ENCODE data around the gene DHRS13.

The DHRS13 gene

DNA sequence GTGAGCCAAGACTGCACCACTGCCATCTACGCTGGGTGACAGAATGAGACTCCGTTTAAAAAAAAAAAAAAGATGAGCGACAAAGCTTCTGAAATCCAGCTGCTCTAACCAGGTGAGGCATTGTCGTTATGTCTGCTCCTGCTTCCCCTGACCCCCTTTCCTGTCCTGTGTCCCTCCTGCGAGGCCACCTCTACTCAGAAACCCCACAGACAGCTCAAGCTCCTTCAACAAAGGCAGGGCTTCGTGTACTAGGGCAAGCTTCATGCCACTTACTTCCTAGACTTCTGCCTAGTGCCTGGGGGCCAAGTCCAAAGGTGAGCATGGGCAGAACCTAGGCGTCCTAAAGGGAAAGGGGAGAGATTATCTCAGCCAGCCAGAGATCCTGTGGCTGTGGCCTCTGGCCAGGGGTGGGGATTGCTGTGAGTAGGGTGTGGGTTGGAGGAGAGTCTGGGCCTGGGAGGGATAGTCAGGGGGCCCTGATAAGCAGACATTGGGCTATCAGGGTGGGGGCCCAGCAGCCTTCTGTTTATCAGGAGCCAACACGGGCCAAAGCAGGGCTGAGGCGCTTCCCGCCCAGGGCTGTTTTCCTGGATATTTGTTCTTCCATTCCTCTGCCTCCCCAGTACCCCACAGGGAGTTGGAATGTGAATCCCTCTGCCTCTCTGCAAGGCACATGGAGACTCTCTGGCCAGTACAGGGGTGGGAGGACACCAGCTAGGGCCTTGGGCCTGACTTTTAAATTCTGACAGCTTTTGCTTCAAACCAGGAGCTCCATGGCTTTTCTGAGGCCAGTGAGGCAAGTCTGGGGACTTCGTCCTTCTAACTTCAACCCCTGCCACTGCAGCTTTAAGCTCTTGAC lies 37.7 kb downstream of the DHRS13 start:
- H3K9ac ChIP-seq (ENCODE audit: insufficient read length, low read depth) = no peak overlapping the region
- DNase-seq (ENCODE audit: low read depth, low spot score) = no peak

DNA sequence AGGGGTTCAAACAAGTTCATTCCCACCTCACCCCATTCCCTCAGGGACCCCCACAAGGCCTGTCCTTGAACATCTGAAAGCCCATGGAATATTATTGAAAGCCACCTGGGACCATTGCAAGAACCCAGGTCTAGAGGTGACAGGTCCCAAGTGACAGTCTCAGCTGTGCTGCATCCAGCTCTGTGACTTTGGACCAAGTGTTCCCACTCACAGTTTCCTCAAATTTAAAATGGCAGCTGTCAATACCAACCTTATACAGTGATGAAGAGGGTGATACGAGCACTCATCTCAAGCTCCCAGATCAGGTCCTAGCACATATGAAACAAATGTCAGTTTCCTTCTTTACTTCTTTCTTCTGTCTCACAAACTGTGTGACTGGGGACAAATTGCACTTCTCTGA lies 38.9 kb downstream of the DHRS13 start:
- Histone ChIP-seq H3K4me1 (ENCODE audit: insufficient read depth, insufficient read length) (peaks cover 6% of the 10 kb centered on the region), H3K36me3 (ENCODE audit: insufficient read depth, insufficient read length, low read length) (peaks cover 21% of the 10 kb centered on the region), H3K9ac (ENCODE audit: insufficient read length, low read depth) (no peak overlapping the region), H3K4me3 (ENCODE audit: insufficient read length, low read depth) (no peak overlapping the region), H3K9me3 (ENCODE audit: insufficient read depth, low read length) (no peaks in the 10 kb centered on the region), H3K27me3 (ENCODE audit: insufficient read depth, insufficient read length) (no peaks in the 10 kb centered on the region)
- TF ChIP-seq YY1 (IDR thresholded peaks at IDR 0.05; ENCODE audit: insufficient read depth, insufficient read length) (no peak), ZNF274 (IDR thresholded peaks at IDR 0.05; ENCODE audit: low read depth, low read length) (no peak), SUZ12 (IDR thresholded peaks at IDR 0.05; ENCODE audit: extremely low read depth, insufficient read depth, insufficient read length) (no peak)
- DNase-seq (ENCODE audit: low read depth, low spot score) = no peak

More for the DNA sequence above, 37.7 kb downstream of the DHRS13 start:
- Histone ChIP-seq H3K9me3 (ENCODE audit: insufficient read depth, low read length) (no peaks in the 10 kb centered on the region), H3K36me3 (ENCODE audit: insufficient read depth, insufficient read length, low read length) (peaks cover 13% of the 10 kb centered on the region), H3K27me3 (ENCODE audit: insufficient read depth, insufficient read length) (no peaks in the 10 kb centered on the region), H3K4me1 (ENCODE audit: insufficient read depth, insufficient read length) (peaks cover 6% of the 10 kb centered on the region), H3K4me3 (ENCODE audit: insufficient read length, low read depth) (no peak overlapping the region)
- TF ChIP-seq SUZ12 (IDR thresholded peaks at IDR 0.05; ENCODE audit: extremely low read depth, insufficient read depth, insufficient read length) (no peak), ZNF274 (IDR thresholded peaks at IDR 0.05; ENCODE audit: low read depth, low read length) (no peak), YY1 (IDR thresholded peaks at IDR 0.05; ENCODE audit: insufficient read depth, insufficient read length) (no peak)

DNA sequence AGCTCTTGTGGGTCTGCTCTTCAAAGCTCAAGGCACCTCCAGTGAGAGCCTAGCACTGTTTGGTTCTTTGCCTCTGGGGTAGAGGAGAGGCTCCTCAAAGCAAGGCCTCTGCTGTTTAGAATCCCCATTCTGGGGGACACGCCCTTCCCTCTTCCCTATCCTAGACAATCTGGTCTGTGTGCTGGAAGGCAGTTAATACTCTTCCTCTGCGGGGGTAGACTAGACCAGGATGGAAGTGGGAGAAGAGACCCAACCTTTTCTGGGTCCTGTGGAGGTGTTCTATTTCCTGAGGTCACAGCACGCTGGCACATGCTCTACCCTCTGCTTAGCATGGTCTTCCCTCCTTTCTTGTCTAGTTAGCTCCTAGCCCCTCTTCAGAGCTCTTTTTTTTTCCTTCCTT lies 40.3 kb downstream of the DHRS13 start:
- no peak for DNase-seq (ENCODE audit: low read depth, low spot score)
- H3K9me3 ChIP-seq (ENCODE audit: insufficient read depth, low read length) = no peaks in the 10 kb centered on the region
- H3K9ac ChIP-seq (ENCODE audit: insufficient read length, low read depth) = no peak overlapping the region
- TF ChIP-seq SUZ12 (IDR thresholded peaks at IDR 0.05; ENCODE audit: extremely low read depth, insufficient read depth, insufficient read length) (no peak), ZNF274 (IDR thresholded peaks at IDR 0.05; ENCODE audit: low read depth, low read length) (no peak), YY1 (IDR thresholded peaks at IDR 0.05; ENCODE audit: insufficient read depth, insufficient read length) (no peak)
- peaks cover 6% of the 10 kb centered on the region for H3K4me1 ChIP-seq (ENCODE audit: insufficient read depth, insufficient read length)
- no peaks in the 10 kb centered on the region for H3K27me3 ChIP-seq (ENCODE audit: insufficient read depth, insufficient read length)
- peaks cover 35% of the 10 kb centered on the region for H3K36me3 ChIP-seq (ENCODE audit: insufficient read depth, insufficient read length, low read length)
- H3K4me3 ChIP-seq (ENCODE audit: insufficient read length, low read depth) = no peak overlapping the region

DNA sequence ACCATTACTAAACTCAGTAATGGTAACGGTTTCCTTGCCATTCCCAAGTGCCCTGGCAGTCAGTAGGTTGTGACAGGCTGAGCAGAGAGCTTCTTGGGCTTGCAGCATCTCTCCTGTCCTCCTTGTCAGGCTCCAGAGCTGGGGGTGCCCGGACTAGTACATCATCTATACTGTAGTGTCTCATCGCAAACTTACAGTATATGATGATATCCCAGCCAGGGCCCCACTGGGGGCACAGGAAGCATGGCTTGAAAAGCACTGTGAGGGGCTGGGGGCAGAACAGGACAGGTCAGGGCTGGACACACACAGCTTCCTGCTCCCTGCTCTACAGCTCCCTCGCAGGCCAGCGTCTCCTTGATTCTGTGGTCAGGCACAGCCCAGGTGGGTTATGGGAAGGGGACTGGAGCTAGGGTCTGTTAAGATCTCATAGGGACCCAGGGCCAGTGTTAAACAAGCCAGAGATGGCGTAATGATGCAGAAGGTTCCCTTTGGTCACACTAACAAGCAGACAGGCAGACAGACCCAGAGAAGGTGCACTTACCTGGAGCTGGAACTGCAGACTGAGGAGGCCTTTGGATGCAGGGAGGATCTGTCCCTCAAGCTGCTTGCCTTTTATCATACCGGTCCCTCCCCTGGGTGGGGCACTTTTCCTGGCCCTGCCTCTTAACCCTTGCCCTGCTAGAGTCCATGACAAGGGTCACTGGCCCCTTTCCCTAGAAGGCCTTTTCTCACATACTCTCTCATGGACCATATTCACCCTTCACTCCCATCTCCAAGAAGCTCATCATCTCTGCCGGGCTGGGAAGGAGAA lies 41.3 kb downstream of the DHRS13 start:
- no peak for DNase-seq (ENCODE audit: low read depth, low spot score)
- Histone ChIP-seq H3K4me3 (ENCODE audit: insufficient read length, low read depth) (no peak overlapping the region), H3K9ac (ENCODE audit: insufficient read length, low read depth) (no peak overlapping the region), H3K9me3 (ENCODE audit: insufficient read depth, low read length) (no peaks in the 10 kb centered on the region), H3K36me3 (ENCODE audit: insufficient read depth, insufficient read length, low read length) (peaks cover 36% of the 10 kb centered on the region), H3K4me1 (ENCODE audit: insufficient read depth, insufficient read length) (peaks cover 6% of the 10 kb centered on the region), H3K27me3 (ENCODE audit: insufficient read depth, insufficient read length) (no peaks in the 10 kb centered on the region)
- no peak for TF ChIP-seq YY1 (IDR thresholded peaks at IDR 0.05; ENCODE audit: insufficient read depth, insufficient read length)
- TF ChIP-seq ZNF274 (IDR thresholded peaks at IDR 0.05; ENCODE audit: low read depth, low read length) = no peak
- no peak for TF ChIP-seq SUZ12 (IDR thresholded peaks at IDR 0.05; ENCODE audit: extremely low read depth, insufficient read depth, insufficient read length)

DNA sequence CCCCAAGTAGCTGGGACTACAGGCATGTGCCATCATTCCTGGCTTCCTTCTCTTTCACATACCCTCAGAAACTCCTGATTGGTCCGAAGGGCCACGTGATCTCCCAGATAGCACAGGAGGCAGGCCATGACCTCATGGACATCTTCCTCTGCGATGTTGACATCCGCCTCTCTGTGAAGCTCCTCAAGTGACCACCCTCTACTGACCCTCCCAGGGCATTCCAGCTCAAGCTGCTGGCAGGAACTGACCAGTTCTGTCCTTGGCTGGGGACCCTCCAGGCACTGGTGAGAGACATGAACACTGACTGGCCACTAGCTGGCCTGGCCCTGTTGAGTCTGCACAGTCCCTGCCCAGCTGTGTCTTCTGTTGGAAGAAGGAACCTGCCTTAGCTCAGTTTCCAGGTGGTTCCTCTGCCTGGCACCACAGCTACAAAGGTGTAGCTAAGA lies 42.5 kb downstream of the DHRS13 start:
- no peak overlapping the region for H3K9ac ChIP-seq (ENCODE audit: insufficient read length, low read depth)
- DNase-seq (ENCODE audit: low read depth, low spot score) = no peak
- peaks cover 41% of the 10 kb centered on the region for H3K36me3 ChIP-seq (ENCODE audit: insufficient read depth, insufficient read length, low read length)
- no peaks in the 10 kb centered on the region for H3K27me3 ChIP-seq (ENCODE audit: insufficient read depth, insufficient read length)
- H3K9me3 ChIP-seq (ENCODE audit: insufficient read depth, low read length) = no peaks in the 10 kb centered on the region
- H3K4me3 ChIP-seq (ENCODE audit: insufficient read length, low read depth) = no peak overlapping the region
- peaks cover 3% of the 10 kb centered on the region for H3K4me1 ChIP-seq (ENCODE audit: insufficient read depth, insufficient read length)
- TF ChIP-seq ZNF274 (IDR thresholded peaks at IDR 0.05; ENCODE audit: low read depth, low read length) (no peak), YY1 (IDR thresholded peaks at IDR 0.05; ENCODE audit: insufficient read depth, insufficient read length) (no peak), SUZ12 (IDR thresholded peaks at IDR 0.05; ENCODE audit: extremely low read depth, insufficient read depth, insufficient read length) (no peak)

DNA sequence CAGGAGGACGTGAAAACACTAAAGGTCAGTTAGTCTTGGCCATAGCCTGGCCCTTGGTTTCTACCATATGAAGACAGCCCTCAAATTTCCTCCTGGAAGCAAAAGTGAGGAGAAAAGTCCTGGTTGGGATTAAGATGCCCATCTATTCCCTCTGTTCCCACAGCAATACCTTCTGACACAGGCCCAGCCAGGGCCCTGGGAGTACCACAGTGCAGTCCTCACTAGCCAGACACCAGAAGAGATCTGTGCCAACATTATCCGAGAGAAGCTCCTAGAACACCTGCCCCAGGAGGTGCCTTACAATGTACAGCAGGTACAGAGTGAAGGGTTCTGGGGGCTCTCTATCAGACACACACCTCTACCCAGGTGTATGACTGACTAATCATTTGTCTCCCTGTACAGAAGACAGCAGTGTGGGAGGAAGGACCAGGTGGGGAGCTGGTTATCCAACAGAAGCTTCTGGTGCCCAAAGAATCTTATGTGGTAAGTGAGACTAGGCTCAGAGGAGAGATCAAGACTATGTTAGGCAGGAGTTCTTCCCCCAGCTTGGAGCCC lies 44.0 kb downstream of the DHRS13 start:
- Histone ChIP-seq H3K36me3 (ENCODE audit: insufficient read depth, insufficient read length, low read length) (peaks cover 41% of the 10 kb centered on the region), H3K9ac (ENCODE audit: insufficient read length, low read depth) (no peak overlapping the region), H3K4me1 (ENCODE audit: insufficient read depth, insufficient read length) (no peaks in the 10 kb centered on the region), H3K4me3 (ENCODE audit: insufficient read length, low read depth) (no peak overlapping the region), H3K9me3 (ENCODE audit: insufficient read depth, low read length) (no peaks in the 10 kb centered on the region), H3K27me3 (ENCODE audit: insufficient read depth, insufficient read length) (no peaks in the 10 kb centered on the region)
- no peak for DNase-seq (ENCODE audit: low read depth, low spot score)
- TF ChIP-seq YY1 (IDR thresholded peaks at IDR 0.05; ENCODE audit: insufficient read depth, insufficient read length) = no peak
- TF ChIP-seq SUZ12 (IDR thresholded peaks at IDR 0.05; ENCODE audit: extremely low read depth, insufficient read depth, insufficient read length) = no peak
- TF ChIP-seq ZNF274 (IDR thresholded peaks at IDR 0.05; ENCODE audit: low read depth, low read length) = no peak

Data from NT2/D1 (cell line).